GM12892 (cell line): ENCODE measurements around the gene C1S.

ENCODE experiments used
- POLR2A ChIP-seq: IDR thresholded peaks from 2 replicates; pipeline ENCODE4 v1.6.1; 2011; ENCODE audit warnings: low read depth, low read length, control low read depth
- POLR2AphosphoS5 ChIP-seq: IDR thresholded peaks from 2 replicates; pipeline ENCODE4 v1.6.1; 2011; ENCODE audit warnings: low read depth, low read length, control low read depth

DNA sequence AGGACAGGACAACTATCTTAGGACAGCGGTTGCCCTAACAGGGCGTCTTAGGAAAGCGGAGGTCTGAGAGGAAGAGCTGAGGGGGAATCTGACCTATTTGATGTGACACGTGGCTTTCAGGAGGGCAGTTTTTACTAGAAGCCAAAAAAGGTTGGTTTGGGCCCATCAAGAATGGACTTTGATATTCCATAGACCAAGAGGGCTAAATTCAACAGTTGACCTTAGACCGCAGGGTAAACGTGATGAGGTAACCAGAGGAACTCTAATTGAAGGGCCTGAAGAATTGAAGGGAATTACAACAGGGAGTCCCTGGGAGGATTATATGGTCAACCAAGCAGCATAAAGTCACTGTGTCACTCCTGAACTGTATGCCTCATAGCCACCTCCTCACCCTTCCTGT is 11.5 kb downstream of the C1S start:
- TF ChIP-seq POLR2A (no peak), POLR2AphosphoS5 (no peak)
